Naive thymus-derived CD8-positive, alpha-beta T cell (primary cell): Measurements from ENCODE around the gene TRPM2. TPM values are rescaled to one million over a fixed set of nuclear protein-coding genes. Genes with fewer than 3 reads are reported as not detected.
"Not testable (repeated sequence)": the region's sequence is repeated elsewhere in the genome, so short reads cannot be mapped to it uniquely, and the experiment has no call there.

Source experiments
- ATAC-seq, 2 donors: fragments of 150-1000 bp; cut with Tn5 transposase in 1 of 2; sonication (Bioruptor Pico), chemical (Tn5 transposase) in 1 of 2; 1 replicate in 1 of 2; 2 replicates in 1 of 2; pipeline ENCODE4 v1.10.0; 2021; ENCODE audit warnings: mild to moderate bottlenecking in 2 of 2, moderate library complexity in 2 of 2
- POLR2A ChIA-PET: fragments of 350-600 bp; sonication (Branson Sonifier 250); formaldehyde crosslinking; loops from one replicate; lab custom pipeline; 2021; ENCODE audit warnings: antibody characterized with exemption; lab: Charles Lee
- DNase-seq, 10 donors: peaks; one replicate each; pipeline versions ENCODE4 v3.0.0 to v3.0.0-alpha.2; 2020 to 2022
- H3K27ac Mint-ChIP-seq, 10 donors: one replicate each; pipeline ENCODE4 v1.8.0; 2020 to 2022; ENCODE audit warnings: mild to moderate bottlenecking in 10 of 10, mixed read lengths in 10 of 10, moderate library complexity in 4 of 10, inconsistent platforms in 1 of 10
- H3K27me3 Mint-ChIP-seq, 5 donors: one replicate each; pipeline ENCODE4 v1.8.0; 2021 to 2022; ENCODE audit warnings: mixed read lengths in 5 of 5
- H3K36me3 Mint-ChIP-seq, 3 donors: one replicate each; pipeline ENCODE4 v1.8.0; 2020 to 2022; ENCODE audit warnings: mixed read lengths in 3 of 3, mild to moderate bottlenecking in 2 of 3, inconsistent platforms in 1 of 3
- H3K4me1 Mint-ChIP-seq, 4 donors: one replicate each; pipeline ENCODE4 v1.8.0; 2021 to 2022; ENCODE audit warnings: mixed read lengths in 4 of 4
- H3K4me3 Mint-ChIP-seq, 10 donors: one replicate each; pipeline ENCODE4 v1.8.0; 2020 to 2022; ENCODE audit warnings: mild to moderate bottlenecking in 10 of 10, mixed read lengths in 10 of 10, moderate library complexity in 6 of 10, inconsistent platforms in 1 of 10
- H3K9me3 Mint-ChIP-seq, 9 donors: one replicate each; pipeline ENCODE4 v1.8.0; 2020 to 2022; ENCODE audit warnings: mixed read lengths in 9 of 9, mild to moderate bottlenecking in 3 of 9, inconsistent platforms in 1 of 9, moderate library complexity in 1 of 9
- polyA plus RNA-seq, 3 donors: library from polyadenylated mRNA; unstranded; fragments of 300-500 nt; fragmentation: Illumina TruSeq; gene quantifications; one replicate each; pipeline ENCODE4 v1.2.3, GENCODE V29; 2021
- total RNA-seq, 8 experiments: library from RNA in 2 of 8; stranded (reverse) in 2 of 8; gene quantifications; one replicate each; pipeline ENCODE4 v1.2.3 and lab custom pipeline; 2021 to 2026

TRPM2 gene
- total and polyA plus RNA-seq, 5 experiments from 2014 or later: 0.20 to 1.2 (median 0.37) TPM

DNA sequence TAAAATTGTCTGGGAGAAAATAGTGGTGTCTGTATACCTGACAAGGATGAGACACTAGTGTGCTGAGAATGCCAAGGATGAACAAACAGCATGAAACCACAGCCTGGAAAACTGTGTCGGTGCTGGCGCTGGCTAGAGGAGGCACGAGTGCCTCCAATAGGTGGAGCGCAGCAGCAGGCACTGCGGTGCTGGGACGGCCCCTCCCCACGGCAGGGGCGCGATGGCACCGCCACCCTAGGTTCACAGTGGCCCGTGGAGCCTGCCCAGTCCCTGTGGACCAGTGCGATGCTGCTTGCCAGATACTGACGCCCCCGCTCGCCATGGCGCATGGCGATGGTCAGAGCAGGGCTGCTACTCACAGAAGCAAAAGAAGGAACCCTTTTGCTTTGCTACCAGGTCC lies 21.0 kb upstream of the TRPM2 start:
- H3K4me3 Mint-ChIP-seq: no peak overlapping the region
- peaks cover 0 to 22% (median 0%) of the 10 kb centered on the region in 3 donors for H3K36me3 Mint-ChIP-seq
- H3K4me1 Mint-ChIP-seq: peaks cover 0 to 6% (median 2%) of the 10 kb centered on the region in 4 donors
- POLR2A ChIA-PET: no interaction called here
- ATAC-seq: no peak
- no peaks in the 10 kb centered on the region for H3K27me3 Mint-ChIP-seq
- DNase-seq: no peak
- no peak overlapping the region for H3K27ac Mint-ChIP-seq
- no peaks in the 10 kb centered on the region for H3K9me3 Mint-ChIP-seq

DNA sequence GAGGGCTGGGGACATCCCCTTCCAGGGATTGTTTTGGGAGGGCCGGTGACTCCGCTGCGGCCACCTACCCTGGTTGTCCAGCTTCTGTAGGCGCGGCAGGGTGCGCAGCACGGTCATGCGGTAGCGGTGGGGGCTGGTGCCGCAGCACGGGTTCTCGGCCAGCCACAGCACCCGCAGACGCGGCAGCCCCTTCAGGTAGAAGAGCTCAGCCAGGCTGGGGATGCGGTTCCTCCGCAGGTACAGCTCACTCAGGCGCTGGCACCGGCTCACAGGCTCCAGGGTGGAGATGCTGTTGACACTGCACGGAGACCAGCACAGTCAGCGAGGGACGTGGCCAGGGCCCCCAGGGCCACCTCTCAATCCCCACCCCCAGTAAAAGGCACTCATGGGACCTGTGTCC lies 20.5 kb upstream of the TRPM2 start:
- H3K9me3 Mint-ChIP-seq: no peaks in the 10 kb centered on the region
- ATAC-seq (no peak), DNase-seq (no peak)
- POLR2A ChIA-PET: interaction anchor here (1.5 kb wide), 1 partner anchor 122 kb away, joined by 4 read pairs; the partner anchor contains the start of gene LRRC3
- peak overlapping the region in 2 of 10 donors; percentile 5 to 13 for H3K27ac Mint-ChIP-seq
- peaks cover 0 to 26% (median 0%) of the 10 kb centered on the region in 3 donors for H3K36me3 Mint-ChIP-seq
- H3K27me3 Mint-ChIP-seq: no peaks in the 10 kb centered on the region
- no peak overlapping the region for H3K4me3 Mint-ChIP-seq
- peaks cover 0 to 10% (median 5%) of the 10 kb centered on the region in 4 donors for H3K4me1 Mint-ChIP-seq

DNA sequence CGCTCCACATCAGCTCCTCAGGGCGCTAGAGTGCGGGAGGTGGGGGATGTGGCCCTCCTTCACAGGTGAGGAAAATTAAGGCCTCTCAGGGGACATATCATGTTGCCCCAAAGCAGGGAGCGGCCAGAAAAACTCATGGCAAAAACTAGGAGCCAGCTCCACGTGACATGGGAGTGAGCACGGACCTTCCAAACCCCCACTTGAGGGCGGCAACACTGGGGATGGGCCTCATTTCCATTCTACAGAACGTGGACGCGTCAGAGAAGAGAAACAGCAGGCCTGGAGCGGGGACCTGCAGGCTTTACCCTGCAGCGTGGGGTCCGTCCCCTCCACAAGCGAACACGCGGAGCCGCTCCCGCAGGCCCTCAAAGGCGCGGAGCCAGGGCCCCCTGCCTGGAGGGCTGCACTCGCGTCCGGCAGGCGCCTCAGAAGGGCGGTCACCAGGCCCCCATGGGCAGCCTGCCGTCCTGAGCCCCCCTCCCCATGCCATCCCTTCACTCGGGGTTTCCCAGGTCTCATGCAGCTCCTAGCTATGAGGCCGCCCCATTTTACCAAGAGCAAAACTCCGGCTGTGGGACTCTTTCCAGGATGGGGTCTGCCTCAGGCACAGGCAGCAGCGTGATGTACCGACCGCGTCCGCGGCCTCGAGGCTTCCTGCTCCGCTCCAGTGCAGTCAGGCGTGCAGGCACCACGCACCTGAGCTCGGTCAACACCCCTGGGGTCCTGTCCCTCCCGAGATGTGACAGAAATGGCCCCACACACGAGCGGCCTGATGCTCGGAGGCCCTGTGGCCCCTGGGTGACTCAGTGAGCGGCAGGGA lies 19.7 kb upstream of the TRPM2 start:
- POLR2A ChIA-PET: interaction anchor here (1.5 kb wide), 1 partner anchor 122 kb away, joined by 4 read pairs; the partner anchor contains the start of gene LRRC3
- H3K27ac Mint-ChIP-seq: no peak overlapping the region

DNA sequence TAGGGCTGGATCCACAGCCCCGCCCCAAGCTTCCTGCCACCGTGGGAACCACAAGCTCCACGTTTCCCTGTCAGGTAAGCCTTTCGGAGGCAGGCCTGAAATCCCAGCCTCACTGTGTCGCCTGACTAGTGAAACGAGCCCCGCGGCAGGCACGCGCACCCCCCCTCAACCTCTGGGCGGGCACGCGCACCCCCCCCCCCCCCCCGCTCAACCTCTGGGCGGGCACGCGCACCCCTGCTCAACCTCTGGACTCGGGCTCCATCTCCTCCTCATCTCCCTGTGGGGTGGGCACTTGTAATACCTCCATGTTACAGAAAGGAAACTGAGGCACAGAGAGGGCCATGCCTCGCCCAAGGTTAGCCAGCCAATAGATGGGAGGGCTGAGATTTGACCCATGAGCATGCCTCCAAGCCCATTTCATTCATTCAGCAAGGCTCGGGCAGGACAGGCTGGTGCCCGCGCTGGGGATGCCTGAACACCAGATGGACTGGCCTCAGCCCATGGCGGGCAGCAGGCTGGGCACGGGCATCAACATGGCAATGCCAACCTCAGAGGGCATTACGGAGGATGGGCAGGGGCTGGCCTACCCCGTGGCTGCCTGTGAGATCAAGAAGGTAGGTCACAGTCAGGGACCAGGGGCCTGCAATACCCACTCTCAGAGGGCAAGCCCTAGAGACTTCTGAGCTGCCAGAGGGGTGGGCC lies 18.9 kb upstream of the TRPM2 start:
- Mint-ChIP-seq H3K27ac (peak overlapping the region in 2 of 10 donors; percentile 56 to 75), H3K9me3 (no peaks in the 10 kb centered on the region), H3K4me1 (peaks cover 4 to 16% (median 11%) of the 10 kb centered on the region in 4 donors), H3K27me3 (no peaks in the 10 kb centered on the region), H3K4me3 (no peak overlapping the region), H3K36me3 (peaks cover 0 to 26% (median 0%) of the 10 kb centered on the region in 3 donors)
- ATAC-seq: no peak
- POLR2A ChIA-PET: interaction anchor here (1.5 kb wide), 1 partner anchor 121 kb away, joined by 4 read pairs; the partner anchor contains the start of gene LRRC3
- DNase-seq: no peak

More for the DNA sequence above, 19.7 kb upstream of the TRPM2 start:
- Mint-ChIP-seq H3K9me3 (no peaks in the 10 kb centered on the region), H3K4me3 (no peak overlapping the region), H3K36me3 (peaks cover 0 to 26% (median 0%) of the 10 kb centered on the region in 3 donors), H3K4me1 (peaks cover 1 to 14% (median 7%) of the 10 kb centered on the region in 4 donors), H3K27me3 (no peaks in the 10 kb centered on the region)
- ATAC-seq (no peak), DNase-seq (no peak)

DNA sequence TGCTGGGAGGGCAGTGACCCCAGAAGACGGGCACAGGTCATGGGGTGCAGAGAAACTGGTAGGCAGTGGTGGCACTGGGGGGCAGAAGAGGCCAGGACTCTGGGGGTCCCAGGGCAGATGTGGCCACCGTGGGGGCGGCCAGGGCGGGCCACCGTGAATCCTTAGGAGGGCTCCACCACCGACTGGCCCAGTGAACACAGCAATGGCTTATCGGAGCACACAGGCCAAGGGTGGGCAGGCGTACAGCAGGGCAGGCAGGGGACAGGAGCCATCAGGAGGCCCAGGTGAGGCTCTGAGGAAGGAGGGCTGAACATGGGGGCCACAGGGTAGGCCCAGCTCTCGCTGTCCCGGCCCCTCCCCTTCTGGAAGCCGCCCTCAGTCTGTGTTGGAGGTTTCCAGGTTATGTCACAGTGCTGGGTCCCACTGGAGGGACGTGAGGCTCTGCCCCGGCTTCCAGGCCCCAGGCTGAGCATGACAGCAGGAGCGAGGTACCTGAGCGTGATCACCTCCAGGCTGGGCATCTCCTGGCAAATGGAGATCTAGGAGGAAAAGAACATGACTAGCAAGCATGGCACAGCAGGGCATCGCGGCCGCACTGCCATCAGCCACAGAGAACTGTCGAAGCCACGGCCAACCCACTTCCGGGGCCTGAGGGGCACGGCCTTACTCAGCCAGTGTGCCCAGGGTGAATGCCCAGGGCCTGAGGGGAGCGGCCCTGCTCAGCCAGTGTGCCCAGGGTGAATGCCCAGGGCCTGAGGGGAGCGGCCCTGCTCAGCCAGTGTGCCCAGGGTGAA lies 18.0 kb upstream of the TRPM2 start:
- DNase-seq (no peak), ATAC-seq (no peak)
- peaks cover 9 to 25% (median 19%) of the 10 kb centered on the region in 4 donors for H3K4me1 Mint-ChIP-seq
- no peaks in the 10 kb centered on the region for H3K27me3 Mint-ChIP-seq
- peaks cover 0 to 26% (median 0%) of the 10 kb centered on the region in 3 donors for H3K36me3 Mint-ChIP-seq
- no peak overlapping the region for H3K4me3 Mint-ChIP-seq
- POLR2A ChIA-PET: no interaction called here
- no peaks in the 10 kb centered on the region for H3K9me3 Mint-ChIP-seq
- no peak overlapping the region for H3K27ac Mint-ChIP-seq

DNA sequence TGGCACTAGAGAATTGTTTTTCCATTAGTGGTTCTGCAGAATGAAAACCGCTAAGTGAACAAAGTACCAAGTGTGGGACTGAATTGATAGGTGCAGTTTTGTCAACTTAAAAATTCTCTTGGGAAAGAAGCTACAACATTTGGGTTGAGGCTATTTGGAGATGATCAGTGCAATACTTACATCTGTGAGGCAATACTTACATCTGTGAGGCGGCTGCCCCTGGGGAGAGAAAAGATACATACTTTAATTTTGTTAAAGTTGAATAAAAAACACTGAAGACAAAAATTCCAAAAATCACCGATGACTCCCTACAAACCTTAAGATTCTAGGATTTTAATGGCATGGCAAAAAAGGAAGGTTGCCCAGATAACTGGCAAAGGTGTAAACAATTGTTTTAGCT lies 16.0 kb upstream of the TRPM2 start:
- H3K4me3 Mint-ChIP-seq: peak overlapping the region in 8 of 10 donors; percentile 8 to 85 (median 72)

DNA sequence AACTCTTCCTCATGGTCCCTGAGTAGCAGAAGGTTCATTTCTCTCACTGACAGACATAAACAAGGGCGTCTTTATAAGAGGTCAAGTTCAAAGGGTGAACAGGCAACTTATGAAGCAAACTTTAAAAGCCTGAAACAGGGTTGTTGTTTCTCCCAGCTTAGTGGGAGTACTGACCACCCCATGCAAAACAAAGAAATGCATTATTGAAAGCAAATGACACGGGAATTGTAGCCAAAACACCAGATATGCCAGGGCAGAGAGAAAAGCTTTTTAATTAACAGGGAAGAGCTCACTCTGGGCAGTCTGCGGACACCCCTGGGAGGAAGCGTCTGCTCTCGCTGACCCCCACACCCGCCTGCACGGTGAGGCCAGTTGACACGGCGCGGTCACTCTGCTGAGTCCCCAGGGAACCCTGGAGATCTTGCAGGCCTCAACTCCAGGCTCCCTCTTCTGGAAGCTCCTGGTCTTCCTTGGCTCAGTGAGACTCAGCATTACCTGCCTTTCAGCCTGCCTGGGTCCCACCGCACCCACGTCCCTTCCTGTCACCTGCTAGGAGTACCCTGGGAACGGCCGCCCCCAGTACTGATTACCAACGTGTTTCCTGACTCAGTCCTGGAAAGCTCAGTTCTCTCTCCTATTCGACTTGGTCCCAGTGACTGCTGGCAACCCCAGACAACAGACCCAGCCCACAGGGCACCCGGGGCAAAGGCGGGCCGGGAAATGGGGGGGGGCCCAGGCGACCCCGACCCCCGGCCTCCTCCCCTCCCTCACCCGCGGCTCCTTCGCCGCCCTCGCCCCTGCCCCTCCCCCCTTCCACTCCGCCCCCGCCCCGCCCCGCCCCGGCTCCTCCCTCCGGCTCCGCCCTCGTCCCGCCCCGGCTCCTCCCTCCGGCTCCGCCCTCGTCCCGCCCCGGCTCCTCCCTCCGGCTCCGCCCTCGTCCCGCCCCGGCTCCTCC lies 15.2 kb upstream of the TRPM2 start:
- no peaks in the 10 kb centered on the region for H3K9me3 Mint-ChIP-seq
- peak overlapping the region; percentile 78 to 94 (median 86) for H3K27ac Mint-ChIP-seq
- peaks cover 11 to 31% (median 25%) of the 10 kb centered on the region in 4 donors for H3K4me1 Mint-ChIP-seq
- no peaks in the 10 kb centered on the region for H3K27me3 Mint-ChIP-seq
- DNase-seq: peak in 8 of 10 donors; percentile 22 to 67 (median 49)
- POLR2A ChIA-PET: interaction anchor here (0.7 to 3.3 kb wide), 25 partner anchors 9 to 1364 kb away, joined by 3 to 26 read pairs (median 4); partner anchors contain the start of genes PKNOX1, PTTG1IP, TRAPPC10 and TRPM2
- peak overlapping the region; percentile 43 to 85 (median 72) for H3K4me3 Mint-ChIP-seq
- peaks cover 0 to 22% (median 0%) of the 10 kb centered on the region in 3 donors for H3K36me3 Mint-ChIP-seq
- ATAC-seq: peak; percentile 9 to 21

More for the DNA sequence above, 16.0 kb upstream of the TRPM2 start:
- POLR2A ChIA-PET: interaction anchor here (0.7 to 2.5 kb wide), 5 partner anchors 8 to 549 kb away, joined by 3 to 8 read pairs (median 4); no protein-coding TSS in a partner anchor
- H3K36me3 Mint-ChIP-seq: peaks cover 0 to 22% (median 0%) of the 10 kb centered on the region in 3 donors
- peaks cover 11 to 31% (median 25%) of the 10 kb centered on the region in 4 donors for H3K4me1 Mint-ChIP-seq
- no peak for ATAC-seq
- H3K9me3 Mint-ChIP-seq: no peaks in the 10 kb centered on the region
- DNase-seq: no peak
- H3K27ac Mint-ChIP-seq: peak overlapping the region; percentile 78 to 94 (median 86)
- H3K27me3 Mint-ChIP-seq: no peaks in the 10 kb centered on the region

DNA sequence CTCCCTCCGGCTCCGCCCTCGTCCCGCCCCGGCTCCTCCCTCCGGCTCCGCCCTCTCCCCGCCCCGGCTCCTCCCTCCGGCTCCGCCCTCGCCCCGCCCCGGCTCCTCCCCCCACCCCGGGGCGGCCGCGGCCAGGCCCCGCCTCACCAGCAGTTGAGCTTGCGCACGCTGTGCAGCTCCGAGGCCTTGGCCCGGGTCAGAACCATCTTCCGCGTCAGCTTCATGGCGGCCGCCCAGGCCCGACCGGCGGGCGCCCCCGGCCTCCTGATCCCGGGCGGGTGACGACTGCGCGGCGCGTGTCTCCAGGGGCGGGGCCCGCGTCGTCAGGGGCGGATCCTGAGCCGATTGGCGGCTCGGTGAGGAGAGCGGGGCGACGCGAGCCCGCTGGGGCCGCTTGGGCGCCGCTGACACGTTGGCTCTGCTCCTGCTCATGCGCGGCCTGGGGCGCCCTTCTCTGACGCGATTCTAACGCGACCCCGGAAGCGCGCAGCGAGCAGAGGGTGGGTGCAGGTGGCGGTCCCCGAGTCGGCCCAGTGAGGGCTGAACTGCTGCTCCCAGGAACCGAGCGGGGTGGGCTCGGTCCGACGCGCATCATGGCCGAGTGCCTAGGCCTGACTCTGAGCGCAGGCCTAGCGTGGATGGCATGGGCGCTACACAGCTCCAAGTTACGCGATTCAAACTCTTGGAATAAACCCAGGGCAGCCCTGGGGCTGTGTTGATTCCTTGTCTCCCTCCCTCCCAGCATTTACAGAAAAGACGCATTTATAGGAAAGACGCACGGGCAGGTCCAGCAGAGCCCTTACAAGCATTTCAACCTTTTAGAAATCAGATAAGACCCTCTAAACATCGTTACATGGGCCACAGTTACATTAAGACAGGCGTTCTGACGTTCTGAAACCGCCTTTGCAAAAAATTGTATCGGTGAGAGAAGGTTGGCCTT lies 14.2 kb upstream of the TRPM2 start, which contains the start of gene CFAP410:
CFAP410 (minus strand) TSS at position 420 of the 940 bp plus-strand sequence; CDS start at position 224, 196 bp downstream.
- peaks cover 0 to 22% (median 0%) of the 10 kb centered on the region in 3 donors for H3K36me3 Mint-ChIP-seq
- H3K27ac Mint-ChIP-seq: peak within 1 kb of the TSS; percentile 94 to 99 (median 97)
- POLR2A ChIA-PET: interaction anchor here (0.6 to 3.3 kb wide), 25 partner anchors 8 to 1365 kb away, joined by 3 to 26 read pairs (median 4); partner anchors contain the start of genes PKNOX1, PTTG1IP, TRAPPC10 and TRPM2
- H3K27me3 Mint-ChIP-seq: no peaks in the 10 kb centered on the region
- H3K9me3 Mint-ChIP-seq: no peaks in the 10 kb centered on the region
- DNase-seq (peak; percentile 93 to 97 (median 94)), ATAC-seq (peak; percentile 87)
- peak within 1 kb of the TSS; percentile 85 to 98 (median 90) for H3K4me3 Mint-ChIP-seq
- H3K4me1 Mint-ChIP-seq: peaks cover 11 to 31% (median 25%) of the 10 kb centered on the region in 4 donors

DNA sequence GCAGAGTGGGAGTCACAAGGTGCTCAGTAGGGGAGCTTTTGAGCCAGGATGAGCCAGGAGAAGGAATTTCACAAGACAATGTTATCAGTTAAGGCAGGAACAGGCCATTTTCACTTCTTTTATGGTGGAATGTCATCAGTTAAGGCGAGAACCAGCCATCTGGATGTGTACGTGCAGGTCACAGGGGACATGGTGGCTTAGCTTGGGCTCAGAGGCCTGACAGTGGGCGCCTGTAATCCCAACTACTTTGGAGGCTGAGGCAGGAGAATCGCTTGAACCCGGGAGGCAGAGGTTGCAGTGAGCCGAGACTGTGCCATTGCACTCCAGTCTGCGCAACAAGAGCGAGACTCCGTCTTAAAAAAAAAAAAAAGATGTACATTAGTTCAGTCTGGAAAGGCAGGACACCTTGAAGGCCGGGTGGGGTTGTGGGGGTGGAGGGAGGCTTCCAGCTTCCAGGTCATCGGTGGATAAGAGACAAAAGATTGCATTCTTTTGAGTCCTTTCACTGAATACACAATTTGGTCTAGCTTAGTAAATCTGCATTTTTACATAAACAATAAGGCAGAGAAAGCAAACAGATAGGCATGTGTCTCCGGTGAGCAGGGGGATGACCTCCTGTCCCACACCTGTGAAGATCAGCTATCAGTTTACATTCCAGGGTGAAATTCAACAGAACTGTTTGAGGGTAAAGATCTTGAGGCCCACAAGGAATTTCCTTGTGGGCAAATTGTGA lies 11.5 kb upstream of the TRPM2 start:
- Mint-ChIP-seq H3K27ac (peak overlapping the region in 4 of 10 donors; percentile 15 to 97 (median 88)), H3K4me3 (peak overlapping the region in 1 of 10 donors; percentile 26), H3K4me1 (peaks cover 11 to 30% (median 25%) of the 10 kb centered on the region in 4 donors)
- H3K36me3 Mint-ChIP-seq, H3K9me3 Mint-ChIP-seq, ATAC-seq, H3K27me3 Mint-ChIP-seq: not testable (repeated sequence)
- peak in 1 of 10 donors; percentile 9 for DNase-seq
- POLR2A ChIA-PET: interaction anchor here (0.7 to 3.3 kb wide), 3 partner anchors 13 to 531 kb away, joined by 3 to 26 read pairs (median 3); partner anchors contain the start of gene TRPM2
